Neural cell (in vitro differentiated cells): ENCODE data around the gene CRYZL1. TPM values are rescaled to one million over a fixed set of nuclear protein-coding genes. Genes with fewer than 3 reads are reported as not detected.

Experiments
- H2AFZ ChIP-seq: fragments of 200-600, 300-800 bp; sonication (generic), shearing (Covaris generic); 2 replicates; pipeline ENCODE4 v1.6.0; 2014; ENCODE audit warnings: low read depth, mild to moderate bottlenecking, antibody characterized with exemption, low read length, moderate library complexity
- H3F3A ChIP-seq: fragments of 200-600 bp; shearing (Covaris generic); 2 replicates; pipeline ENCODE4 v1.6.1; 2016; ENCODE audit warnings: mild to moderate bottlenecking, moderate library complexity, mixed read lengths, antibody characterized with exemption, low read length; ENCODE audit not compliant: insufficient read depth, poor library complexity, severe bottlenecking
- H3K27ac ChIP-seq: fragments of 200-600, 300-800 bp; sonication (generic), shearing (Covaris generic); 2 replicates; pipeline ENCODE4 v1.5.1; 2014; ENCODE audit warnings: mild to moderate bottlenecking, low read length, moderate library complexity
- H3K27me3 ChIP-seq: fragments of 300-800, 200-600 bp; sonication (generic), shearing (Covaris generic); 2 replicates; pipeline ENCODE4 v1.6.0; 2014; ENCODE audit warnings: mild to moderate bottlenecking, low read depth, low read length, moderate library complexity; ENCODE audit not compliant: insufficient read depth
- H3K36me3 ChIP-seq: fragments of 300-800, 200-600 bp; sonication (generic), shearing (Covaris generic); 2 replicates; pipeline ENCODE4 v1.5.1; 2014; ENCODE audit warnings: mild to moderate bottlenecking, antibody characterized with exemption, low read length, moderate library complexity; ENCODE audit not compliant: insufficient read depth
- H3K4me2 ChIP-seq: fragments of 300-800, 200-600 bp; sonication (generic), shearing (Covaris generic); 2 replicates; pipeline ENCODE4 v1.6.0; 2014; ENCODE audit warnings: mild to moderate bottlenecking, low read length
- H3K4me3 ChIP-seq: fragments of 300-800, 200-600 bp; sonication (generic), shearing (Covaris generic); 2 replicates; pipeline ENCODE4 v1.5.1; 2014; ENCODE audit warnings: mild to moderate bottlenecking, low read length, moderate library complexity
- H3K79me2 ChIP-seq: fragments of 200-600 bp; shearing (Covaris generic); replicated peaks from 2 replicates; pipeline ENCODE4 v1.6.0; 2014; ENCODE audit warnings: mild to moderate bottlenecking, low read length, moderate library complexity; ENCODE audit not compliant: insufficient read depth
- H3K9ac ChIP-seq: fragments of 300-800, 200-600 bp; sonication (generic), shearing (Covaris generic); 2 replicates; pipeline ENCODE4 v1.6.1; 2016; ENCODE audit warnings: mild to moderate bottlenecking, low read length, mixed read lengths
- H3K9me2 ChIP-seq: fragments of 200-600 bp; shearing (Covaris generic); 2 replicates; pipeline ENCODE4 v1.6.1; 2016; ENCODE audit warnings: mild to moderate bottlenecking, low read length, mixed read lengths; ENCODE audit not compliant: insufficient read depth
- H3K9me3 ChIP-seq: fragments of 200-600, 300-800 bp; sonication (generic), shearing (Covaris generic); 2 replicates; pipeline ENCODE4 v1.6.1; 2016; ENCODE audit warnings: mild to moderate bottlenecking, mixed run types, low read length, moderate library complexity, mixed read lengths
- H4K20me1 ChIP-seq: fragments of 200-600 bp; shearing (Covaris generic); 2 replicates; pipeline ENCODE4 v1.6.1; 2016; ENCODE audit warnings: mild to moderate bottlenecking, mixed run types; ENCODE audit not compliant: insufficient read depth
- CTCF ChIP-seq: fragments of 450-650 bp; IDR thresholded peaks from 2 replicates; pipeline ENCODE4 v1.5.1; 2014; ENCODE audit warnings: antibody characterized with exemption, mild to moderate bottlenecking, moderate library complexity; ENCODE audit not compliant: poor library complexity, severe bottlenecking
- EP300 ChIP-seq: fragments of 450-650 bp; conservative IDR thresholded peaks from 2 replicates; pipeline ENCODE4 v1.6.1; 2014; ENCODE audit warnings: antibody characterized with exemption, mild to moderate bottlenecking, moderate library complexity; ENCODE audit not compliant: poor library complexity, severe bottlenecking
- EZH2 ChIP-seq: fragments of 200-600, 300-800 bp; shearing (Covaris generic), sonication (generic); IDR thresholded peaks from 2 replicates; pipeline ENCODE4 v1.6.1; 2014; ENCODE audit warnings: antibody characterized with exemption, low read length, borderline replicate concordance, mild to moderate bottlenecking; ENCODE audit not compliant: insufficient read depth, poor library complexity, severe bottlenecking
- MXI1 ChIP-seq: fragments of 450-650 bp; conservative IDR thresholded peaks from 2 replicates; pipeline ENCODE4 v1.6.1; 2014; ENCODE audit warnings: antibody characterized with exemption, mild to moderate bottlenecking; ENCODE audit not compliant: poor library complexity, severe bottlenecking
- POLR2AphosphoS5 ChIP-seq: IDR thresholded peaks from 2 replicates; pipeline ENCODE4 v1.6.1; 2012
- RAD21 ChIP-seq: fragments of 450-650 bp; conservative IDR thresholded peaks from 2 replicates; pipeline ENCODE4 v1.6.1; 2014; ENCODE audit warnings: antibody characterized with exemption, mild to moderate bottlenecking, moderate library complexity
- REST ChIP-seq: IDR thresholded peaks from 2 replicates; pipeline ENCODE4 v1.6.1; 2012; ENCODE audit warnings: borderline replicate concordance
- SMC3 ChIP-seq: fragments of 450-650 bp; conservative IDR thresholded peaks from 2 replicates; pipeline ENCODE4 v1.6.1; 2014; ENCODE audit warnings: antibody characterized with exemption, mild to moderate bottlenecking, moderate library complexity; ENCODE audit not compliant: poor library complexity
- TAF1 ChIP-seq: IDR thresholded peaks from 2 replicates; pipeline ENCODE4 v1.6.1; 2012; ENCODE audit warnings: low read depth
- polyA plus RNA-seq: library from polyadenylated mRNA; depleted of rRNA; stranded (reverse); fragments of >200 nt; gene quantifications from 2 replicates; pipeline ENCODE4 v1.2.3, GENCODE V29; 2014

The CRYZL1 gene
- polyA plus RNA-seq, 1 donor from 2014 or later, result 54.3 TPM

GRCh38 chr21:33561373-33561772 is 80.2 kb downstream of the CRYZL1 start:
- Histone ChIP-seq H3K9me2 (no peaks in the 10 kb centered on the region), H3K9me3 (no peaks in the 10 kb centered on the region), H3K4me2 (no peak overlapping the region), H3K36me3 (peaks cover 12% of the 10 kb centered on the region), H2AFZ (no peak overlapping the region), H3K4me3 (no peak overlapping the region), H3K79me2 (peaks cover 29% of the 10 kb centered on the region), H3K9ac (no peak overlapping the region), H3K27ac (no peak overlapping the region), H4K20me1 (no peaks in the 10 kb centered on the region), H3F3A (no peaks in the 10 kb centered on the region), H3K27me3 (no peaks in the 10 kb centered on the region)
- TF ChIP-seq MXI1, result no peak
- no peak for TF ChIP-seq EP300
- no peak for TF ChIP-seq SMC3
- no peak for TF ChIP-seq POLR2AphosphoS5
- TF ChIP-seq EZH2, result no peak
- no peak for TF ChIP-seq TAF1
- TF ChIP-seq CTCF, result no peak
- TF ChIP-seq RAD21, result no peak
- TF ChIP-seq REST, result no peak

- Histone ChIP-seq H3K9ac (no peak overlapping the region), H3F3A (no peaks in the 10 kb centered on the region), H2AFZ (no peak overlapping the region), H3K4me2 (no peak overlapping the region), H3K27me3 (no peaks in the 10 kb centered on the region), H3K4me3 (no peak overlapping the region), H4K20me1 (no peaks in the 10 kb centered on the region), H3K9me3 (no peaks in the 10 kb centered on the region), H3K27ac (no peak overlapping the region), H3K9me2 (no peaks in the 10 kb centered on the region), H3K36me3 (peaks cover 12% of the 10 kb centered on the region), H3K79me2 (peaks cover 32% of the 10 kb centered on the region)
- TF ChIP-seq MXI1 (no peak), TAF1 (no peak), POLR2AphosphoS5 (no peak), RAD21 (no peak), EP300 (no peak)
These were observed 80.6 kb downstream of the CRYZL1 start for GRCh38 chr21:33560965-33561364.

GRCh38 chr21:33559813-33560212 is 81.7 kb downstream of the CRYZL1 start:
- Histone ChIP-seq H3K27me3 (no peaks in the 10 kb centered on the region), H3K79me2 (peaks cover 38% of the 10 kb centered on the region), H3K4me3 (no peak overlapping the region), H3K27ac (no peak overlapping the region), H2AFZ (no peak overlapping the region), H3F3A (no peaks in the 10 kb centered on the region), H3K9me2 (no peaks in the 10 kb centered on the region), H3K36me3 (peaks cover 12% of the 10 kb centered on the region), H3K4me2 (no peak overlapping the region), H3K9me3 (no peaks in the 10 kb centered on the region), H4K20me1 (no peaks in the 10 kb centered on the region), H3K9ac (no peak overlapping the region)
- TF ChIP-seq CTCF (no peak), EZH2 (no peak), EP300 (no peak), TAF1 (no peak), MXI1 (no peak)
